MCF 10A (cell line): ENCODE results near the gene TTC31. TPM values are rescaled to one million over a fixed set of nuclear protein-coding genes. Genes with fewer than 3 reads are reported as not detected.
A peak's percentile ranks its signal among the peaks of the same experiment; 100 is the strongest.
"Not testable (repeated sequence)": the region's sequence is repeated elsewhere in the genome, so short reads cannot be mapped to it uniquely, and the experiment has no call there.

ENCODE experiments used
- BruUV-seq: library from RNA; stranded (reverse); fragments of 400-500 nt; replicated peaks from 2 replicates; lab custom pipeline; 2021; lab: Mats Ljungman, UMichigan
- CTCF ChIA-PET: fragments of 300-600 bp; sonication (Branson Sonifier 250); formaldehyde crosslinking; extraction: SDS; loops from one replicate; lab custom pipeline; 2021; ENCODE audit warnings: antibody characterized with exemption, inconsistent platforms; lab: Yijun Ruan, JAX
- POLR2A ChIA-PET: fragments of 300-600, 350-650 bp; sonication (Branson Sonifier 250); formaldehyde crosslinking; extraction: SDS; loops from one replicate; lab custom pipeline; 2020; ENCODE audit warnings: antibody characterized with exemption, inconsistent platforms; lab: Yijun Ruan, JAX
- DNase-seq: peaks from one replicate; pipeline ENCODE4 v3.0.0-alpha.2; 2018; ENCODE audit not compliant: unreplicated experiment
- H3K27ac Mint-ChIP-seq: one replicate; pipeline ENCODE4 v1.8.0; 2022; ENCODE audit warnings: mild to moderate bottlenecking, low read depth, mixed read lengths; ENCODE audit not compliant: unreplicated experiment
- H3K27me3 Mint-ChIP-seq: one replicate; pipeline ENCODE4 v1.8.0; 2022; ENCODE audit warnings: mixed read lengths; ENCODE audit not compliant: insufficient read depth, unreplicated experiment
- H3K36me3 Mint-ChIP-seq: one replicate; pipeline ENCODE4 v1.8.0; 2022; ENCODE audit warnings: mild to moderate bottlenecking, moderate library complexity, mixed read lengths; ENCODE audit not compliant: insufficient read depth, unreplicated experiment
- H3K4me1 Mint-ChIP-seq: one replicate; pipeline ENCODE4 v1.8.0; 2022; ENCODE audit warnings: mixed read lengths; ENCODE audit not compliant: insufficient read depth, unreplicated experiment
- H3K4me3 Mint-ChIP-seq: one replicate; pipeline ENCODE4 v1.8.0; 2022; ENCODE audit warnings: mild to moderate bottlenecking, moderate library complexity, mixed read lengths; ENCODE audit not compliant: unreplicated experiment
- H3K9me3 Mint-ChIP-seq: one replicate; pipeline ENCODE4 v1.8.0; 2022; ENCODE audit warnings: mixed read lengths; ENCODE audit not compliant: unreplicated experiment
- CTCF ChIP-seq: fragments of 200-600 bp; IDR thresholded peaks from one replicate; pipeline ENCODE4 v1.8.0; 2022; ENCODE audit warnings: antibody characterized with exemption, mild to moderate bottlenecking; ENCODE audit not compliant: unreplicated experiment
- intact Hi-C: fragments of 100-400 bp; cut with micrococcal nuclease; formaldehyde crosslinking; loops from 2 replicates; pipeline ENCODE4 v1.14.1; 2022
- total RNA-seq: library from RNA; stranded (reverse); gene quantifications from 2 replicates; pipeline ENCODE4 v1.2.3, GENCODE V29; 2022

The TTC31 gene
- total RNA-seq, 1 experiment from 2014 or later = 17.6 TPM

GRCh38 chr2:74457549-74458131, 25.2 kb upstream of the TTC31 start:
- H3K27me3 Mint-ChIP-seq = no peaks in the 10 kb centered on the region
- BruUV-seq = no TSS peak
- H3K9me3 Mint-ChIP-seq = no peaks in the 10 kb centered on the region
- CTCF ChIA-PET = interaction anchor here (0.6 to 4.5 kb wide), 4 partner anchors 25 to 131 kb away, joined by 3 to 35 read pairs (median 5); partner anchors contain the start of genes CCDC142 and TTC31
- TF ChIP-seq CTCF = no peak
- peak overlapping the region; percentile 98 for H3K4me3 Mint-ChIP-seq
- peaks cover 63% of the 10 kb centered on the region for H3K36me3 Mint-ChIP-seq
- intact Hi-C loops = no loop called here
- POLR2A ChIA-PET = interaction anchor here (1.0 to 9.2 kb wide), 22 partner anchors 10 to 721 kb away, joined by 3 to 132 read pairs (median 7); partner anchors contain the start of genes AUP1, C2orf81, CCDC142 and DQX1
- peaks cover 46% of the 10 kb centered on the region for H3K4me1 Mint-ChIP-seq
- peak; percentile 58 for DNase-seq
- H3K27ac Mint-ChIP-seq = peak overlapping the region; percentile 91

DNA sequence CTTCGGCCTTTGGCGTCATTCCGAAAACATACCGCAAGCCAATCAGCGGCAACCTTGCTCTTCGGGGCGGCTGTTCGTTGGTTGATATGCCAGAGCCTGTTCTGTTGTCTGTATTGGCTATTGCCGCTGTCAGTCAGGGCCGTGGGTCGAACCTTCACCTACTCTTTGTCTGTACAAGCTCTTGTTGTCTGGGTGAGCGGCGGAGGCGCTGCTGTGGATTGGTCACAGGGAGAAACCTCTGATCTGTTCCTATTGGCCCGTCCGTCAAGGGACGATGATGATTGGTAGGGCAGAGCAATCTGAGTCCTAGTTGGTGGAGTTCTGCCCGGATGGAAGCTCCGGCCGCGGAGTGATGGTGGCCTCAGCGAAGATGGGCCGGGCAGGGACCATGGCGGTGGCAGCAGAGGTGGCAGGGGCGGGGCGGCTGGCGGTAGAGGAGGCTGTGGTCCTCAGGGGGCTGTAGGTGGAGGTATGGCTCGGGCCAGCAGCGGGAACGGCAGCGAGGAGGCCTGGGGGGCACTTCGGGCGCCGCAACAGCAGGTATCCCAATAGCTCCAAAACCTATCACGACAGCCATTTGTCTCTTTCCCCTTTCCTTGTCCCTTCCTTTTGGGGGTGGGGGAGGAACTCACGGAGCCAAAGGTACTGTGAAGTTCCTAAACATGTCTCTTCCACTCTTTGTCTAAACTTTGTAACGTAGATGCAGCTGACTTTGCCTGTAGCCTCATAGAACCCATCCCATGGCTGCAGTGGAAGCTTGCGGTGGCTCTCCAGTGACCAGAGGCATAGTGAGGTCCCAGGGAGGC, 24.5 kb upstream of the TTC31 start, which contains the start of gene WBP1:
TSS of gene WBP1 (plus strand) at position 307 of the 806 bp plus-strand sequence. CDS start at position 472, 165 bp downstream.
- Mint-ChIP-seq H3K27me3 (no peaks in the 10 kb centered on the region), H3K9me3 (no peaks in the 10 kb centered on the region), H3K4me1 (peaks cover 50% of the 10 kb centered on the region), H3K4me3 (peak within 1 kb of the TSS; percentile 98), H3K36me3 (peaks cover 70% of the 10 kb centered on the region), H3K27ac (peak within 1 kb of the TSS; percentile 91)
- TSS peak; percentile 30 for BruUV-seq
- peak; percentile 100 for DNase-seq
- no peak for TF ChIP-seq CTCF
- ChIA-PET CTCF (interaction anchor here (0.6 to 1.1 kb wide), 2 partner anchors 20 to 130 kb away, joined by 3 to 5 read pairs; no protein-coding TSS in a partner anchor), POLR2A (interaction anchor here (0.5 to 9.2 kb wide), 27 partner anchors 9 to 1227 kb away, joined by 3 to 132 read pairs (median 5); partner anchors contain the start of genes AUP1, C2orf81, CCDC142 and DQX1)
- intact Hi-C loops = no loop called here

DNA sequence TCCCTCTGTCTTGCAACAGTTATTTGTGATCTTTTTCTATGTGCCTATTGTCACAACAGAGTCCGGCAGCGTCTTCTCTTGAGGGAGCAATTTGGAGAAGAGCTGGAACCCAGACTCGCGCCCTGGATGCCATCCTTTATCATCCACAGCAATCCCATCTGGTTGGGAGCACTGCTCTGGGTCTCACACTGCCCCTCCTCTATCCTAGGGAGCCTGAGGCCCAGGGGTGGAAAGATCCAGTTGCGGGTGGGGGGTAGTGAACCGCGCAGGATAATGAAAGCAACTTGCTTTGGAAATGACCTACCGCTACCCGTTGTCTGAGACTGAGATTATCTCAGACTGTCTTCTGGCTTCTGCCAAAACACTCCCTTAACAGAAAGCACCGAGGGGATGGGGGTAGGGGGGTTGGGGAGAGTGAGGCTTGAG, 23.9 kb upstream of the TTC31 start:
- DNase-seq = no peak
- H3K4me3 Mint-ChIP-seq = peak overlapping the region; percentile 98
- no peaks in the 10 kb centered on the region for H3K27me3 Mint-ChIP-seq
- no TSS peak for BruUV-seq
- CTCF ChIA-PET = interaction anchor here (0.6 to 1.1 kb wide), 2 partner anchors 20 to 129 kb away, joined by 3 to 5 read pairs; no protein-coding TSS in a partner anchor
- H3K27ac Mint-ChIP-seq = peak overlapping the region; percentile 91
- peaks cover 70% of the 10 kb centered on the region for H3K36me3 Mint-ChIP-seq
- peaks cover 50% of the 10 kb centered on the region for H3K4me1 Mint-ChIP-seq
- H3K9me3 Mint-ChIP-seq = no peaks in the 10 kb centered on the region
- TF ChIP-seq CTCF = no peak
- POLR2A ChIA-PET = interaction anchor here (0.8 to 9.2 kb wide), 19 partner anchors 8 to 271 kb away, joined by 3 to 132 read pairs (median 8); partner anchors contain the start of genes AUP1, C2orf81, CCDC142 and DQX1
- intact Hi-C loops = no loop called here

- H3K9me3 Mint-ChIP-seq, BruUV-seq, DNase-seq, H3K27me3 Mint-ChIP-seq, intact Hi-C loops, CTCF ChIA-PET: not testable (repeated sequence)
- Mint-ChIP-seq H3K4me1 (peaks cover 46% of the 10 kb centered on the region), H3K36me3 (peaks cover 70% of the 10 kb centered on the region), H3K27ac (peak overlapping the region; percentile 91), H3K4me3 (peak overlapping the region; percentile 98)
- POLR2A ChIA-PET = interaction anchor here (2.2 to 9.2 kb wide), 9 partner anchors 8 to 70 kb away, joined by 5 to 132 read pairs (median 19); partner anchors contain the start of genes AUP1, C2orf81, CCDC142 and DQX1
These were observed 23.3 kb upstream of the TTC31 start for GRCh38 chr2:74459503-74460118.

- BruUV-seq, H3K27ac Mint-ChIP-seq, CTCF ChIA-PET, intact Hi-C loops, DNase-seq, H3K27me3 Mint-ChIP-seq, H3K9me3 Mint-ChIP-seq: not testable (repeated sequence)
- H3K36me3 Mint-ChIP-seq = peaks cover 64% of the 10 kb centered on the region
- H3K4me1 Mint-ChIP-seq = peaks cover 40% of the 10 kb centered on the region
- POLR2A ChIA-PET = interaction anchor here (0.7 to 9.2 kb wide), 4 partner anchors 13 to 685 kb away, joined by 3 to 102 read pairs (median 52); partner anchors contain the start of genes C2orf81, CCDC142, MRPL53 and TTC31
- peak overlapping the region; percentile 98 for H3K4me3 Mint-ChIP-seq
These were observed 22.7 kb upstream of the TTC31 start for GRCh38 chr2:74460187-74460586.
